B cell (primary cell): ENCODE data around the gene ALKBH8.

Experiments
- EZH2 ChIP-seq: IDR thresholded peaks from 2 replicates; pipeline ENCODE4 v1.6.1; 2012; ENCODE audit warnings: borderline replicate concordance, low read depth, mild to moderate bottlenecking, moderate library complexity, low read length; ENCODE audit not compliant: insufficient read depth, poor library complexity, severe bottlenecking
- TF ChIP-seq, protein P1 (sequence below): fragments of 200-600 bp; IDR thresholded peaks from one replicate; pipeline ENCODE4 v1.8.0; 2022; ENCODE audit warnings: antibody characterized with exemption, mild to moderate bottlenecking

DNA sequence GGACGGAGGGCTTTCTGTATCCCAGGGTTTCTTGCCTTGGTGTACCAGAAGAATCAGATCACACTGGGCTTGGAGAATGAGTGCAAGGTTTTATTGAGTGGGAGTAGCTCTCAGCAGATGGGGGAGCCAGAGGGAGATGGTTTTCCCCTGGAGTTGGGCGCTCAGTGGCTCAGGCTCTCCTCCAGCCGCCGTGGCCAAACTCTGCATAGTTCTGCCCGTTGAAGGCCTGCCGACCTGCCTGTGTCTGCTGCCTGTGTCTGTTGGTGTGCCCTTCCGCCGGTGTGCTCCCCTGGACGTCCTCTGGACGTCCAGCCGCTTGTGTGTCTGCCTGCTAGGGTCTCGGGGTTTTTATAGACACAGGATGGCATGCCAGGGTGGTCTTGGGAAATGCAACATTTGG, 4.5 kb upstream of the ALKBH8 start:
- TF ChIP-seq, protein P1, sequence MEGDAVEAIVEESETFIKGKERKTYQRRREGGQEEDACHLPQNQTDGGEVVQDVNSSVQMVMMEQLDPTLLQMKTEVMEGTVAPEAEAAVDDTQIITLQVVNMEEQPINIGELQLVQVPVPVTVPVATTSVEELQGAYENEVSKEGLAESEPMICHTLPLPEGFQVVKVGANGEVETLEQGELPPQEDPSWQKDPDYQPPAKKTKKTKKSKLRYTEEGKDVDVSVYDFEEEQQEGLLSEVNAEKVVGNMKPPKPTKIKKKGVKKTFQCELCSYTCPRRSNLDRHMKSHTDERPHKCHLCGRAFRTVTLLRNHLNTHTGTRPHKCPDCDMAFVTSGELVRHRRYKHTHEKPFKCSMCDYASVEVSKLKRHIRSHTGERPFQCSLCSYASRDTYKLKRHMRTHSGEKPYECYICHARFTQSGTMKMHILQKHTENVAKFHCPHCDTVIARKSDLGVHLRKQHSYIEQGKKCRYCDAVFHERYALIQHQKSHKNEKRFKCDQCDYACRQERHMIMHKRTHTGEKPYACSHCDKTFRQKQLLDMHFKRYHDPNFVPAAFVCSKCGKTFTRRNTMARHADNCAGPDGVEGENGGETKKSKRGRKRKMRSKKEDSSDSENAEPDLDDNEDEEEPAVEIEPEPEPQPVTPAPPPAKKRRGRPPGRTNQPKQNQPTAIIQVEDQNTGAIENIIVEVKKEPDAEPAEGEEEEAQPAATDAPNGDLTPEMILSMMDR, result no peak
- TF ChIP-seq EZH2, result no peak
